ENCODE results near the gene DMKN.

The DMKN gene

GRCh38 chr19:35460608-35461007 is 52.8 kb downstream of the DMKN start:
- DNase-seq, result peak; percentile 8

DNA sequence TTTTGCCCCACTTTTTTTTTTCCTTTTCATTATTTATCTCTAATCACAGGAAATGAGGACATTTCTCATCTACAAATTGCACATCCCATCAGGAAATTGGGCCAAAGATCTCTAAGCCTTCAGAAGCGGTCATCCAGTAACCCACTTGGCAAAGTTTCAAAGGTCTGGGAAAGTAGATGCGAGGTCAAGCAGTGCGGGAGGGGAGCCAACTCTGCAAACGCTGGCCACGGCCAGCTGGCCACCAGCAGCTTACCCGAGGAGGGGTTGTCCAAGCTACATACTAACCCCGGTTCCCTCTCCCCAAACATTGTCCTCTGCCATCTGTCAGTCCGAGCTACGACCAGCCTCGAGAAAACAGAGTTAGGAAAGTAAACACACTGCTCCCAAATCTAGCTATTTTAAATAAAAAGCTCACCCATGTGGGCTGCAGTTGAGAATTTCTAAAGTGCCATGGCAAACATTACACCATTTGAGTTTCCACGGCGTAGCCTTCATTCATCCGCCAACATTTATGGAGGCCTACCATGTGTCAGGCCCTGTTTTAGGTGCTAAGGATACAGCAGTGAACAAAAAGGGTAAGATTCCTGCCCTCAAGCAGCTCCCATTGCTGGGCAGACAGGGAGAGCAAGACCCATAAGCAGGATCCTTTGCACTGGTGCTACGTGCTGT is 53.9 kb downstream of the DMKN start:
- no peak for DNase-seq

- no peak for DNase-seq
Observed at GRCh38 chr19:35458731-35459391, 54.6 kb downstream of the DMKN start.

DNA sequence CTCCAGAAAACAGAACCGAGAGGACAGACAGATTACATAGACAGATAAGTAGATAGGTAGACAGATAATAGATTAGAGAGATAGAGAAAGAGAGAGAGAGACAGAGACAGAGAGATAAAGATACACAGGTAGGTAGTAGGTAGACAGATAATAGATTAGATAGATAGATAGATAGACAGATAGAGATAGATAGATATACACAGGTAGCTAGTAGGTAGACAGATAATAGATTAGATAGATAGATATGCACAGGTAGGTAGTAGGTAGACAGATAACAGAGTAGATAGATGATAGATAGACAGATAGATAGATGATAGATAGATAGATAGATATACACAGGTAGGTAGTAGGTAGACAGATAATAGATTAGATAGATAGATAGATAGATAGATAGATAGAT is 55.3 kb downstream of the DMKN start:
- no peak for DNase-seq

GRCh38 chr19:35457173-35457572 is 56.3 kb downstream of the DMKN start:
- no peak for DNase-seq

- DNase-seq, result no peak
Observed at GRCh38 chr19:35455616-35456201, 57.7 kb downstream of the DMKN start.

DNA sequence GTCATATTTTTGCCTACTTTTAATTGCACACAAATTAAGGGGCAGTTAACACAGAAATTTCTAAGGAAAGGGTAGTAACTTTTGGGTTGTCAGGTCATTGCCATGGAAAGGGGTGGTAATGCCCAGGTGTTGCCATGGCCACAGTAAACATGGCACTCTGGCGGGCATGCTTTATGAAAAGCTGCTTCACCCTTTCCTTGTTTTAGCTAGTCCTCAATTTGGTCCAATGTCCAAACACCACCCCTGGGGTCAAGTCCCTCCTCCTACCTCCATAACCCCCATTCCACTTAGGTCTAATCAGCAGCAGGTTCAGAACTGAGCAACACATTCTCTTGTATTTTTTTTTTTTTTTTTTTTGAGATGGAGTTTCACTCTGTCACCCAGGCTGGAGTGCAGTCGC is 58.8 kb downstream of the DMKN start:
- DNase-seq, result no peak

DNA sequence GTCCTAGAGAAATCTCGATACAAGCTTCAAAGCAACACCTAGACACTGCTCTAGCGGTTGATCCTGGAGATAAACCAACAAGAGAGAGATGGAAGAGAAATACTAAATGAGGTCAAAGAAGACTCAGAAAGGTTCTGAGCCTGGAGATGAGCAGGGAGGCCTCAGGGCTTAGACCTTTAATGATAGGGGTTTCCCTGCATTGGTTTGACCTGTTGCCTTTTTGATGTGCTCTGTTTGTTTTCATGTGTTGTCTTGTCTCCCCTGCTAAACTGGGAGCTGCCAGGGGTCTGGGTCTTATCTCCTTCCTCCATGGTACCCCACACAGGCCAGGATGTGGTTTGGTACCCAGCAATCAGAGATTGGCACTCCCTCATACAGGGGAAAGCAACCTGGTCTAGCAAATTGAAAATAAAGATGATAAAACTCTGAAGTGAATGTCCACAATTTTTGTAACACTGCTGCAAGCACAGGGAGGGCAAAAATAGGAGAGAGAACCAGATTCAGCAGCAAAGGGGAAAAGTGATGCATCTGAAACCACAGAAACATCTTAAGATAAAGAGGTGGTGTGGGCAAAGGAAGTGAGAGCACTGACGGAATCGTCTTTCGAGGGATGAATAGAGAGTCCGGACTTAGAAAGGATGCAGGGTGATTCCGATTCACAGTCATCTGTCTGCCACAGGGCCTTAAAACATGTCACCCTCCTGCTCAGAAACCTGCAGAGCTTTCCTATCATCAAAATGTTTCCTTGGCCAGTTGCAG is 61.9 kb downstream of the DMKN start:
- no peak for DNase-seq

- DNase-seq, result no peak
Observed at GRCh38 chr19:35449359-35450043, 63.9 kb downstream of the DMKN start.

GRCh38 chr19:35447606-35448469 is 65.6 kb downstream of the DMKN start, which contains the start of gene FFAR2:
Gene FFAR2, plus strand, starts transcription at chr19:35448257. Its CDS starts 1,458 bp downstream, at chr19:35449715.
- no peak for DNase-seq
